HG02759 (cell line): ENCODE measurements around the gene GNB5.
A peak's percentile ranks its signal among the peaks of the same experiment; 100 is the strongest.
"Not testable (repeated sequence)": the region's sequence is repeated elsewhere in the genome, so short reads cannot be mapped to it uniquely, and the experiment has no call there.

Source experiments
- ATAC-seq: cut with Tn5 transposase; IDR thresholded peaks from one replicate; pipeline ENCODE4 v1.9.1; 2021; ENCODE audit warnings: mild to moderate bottlenecking, moderate library complexity; ENCODE audit not compliant: unreplicated experiment

The GNB5 gene

GRCh38 chr15:52191207-52191606 lies at the start of gene GNB5:
TSS of gene GNB5 (minus strand) at chr15:52191392. CDS start at chr15:52184676, 6,716 bp downstream.
- ATAC-seq, result no peak

- ATAC-seq, result no peak
Observed at GRCh38 chr15:52240166-52240565, 49.0 kb upstream of the GNB5 start.

- ATAC-seq, result not testable (repeated sequence)
Observed at GRCh38 chr15:52238989-52239525, 47.9 kb upstream of the GNB5 start.

GRCh38 chr15:52238149-52238548 lies 47.0 kb upstream of the GNB5 start:
- no peak for ATAC-seq

GRCh38 chr15:52236013-52236412 lies 44.8 kb upstream of the GNB5 start:
- no peak for ATAC-seq

DNA sequence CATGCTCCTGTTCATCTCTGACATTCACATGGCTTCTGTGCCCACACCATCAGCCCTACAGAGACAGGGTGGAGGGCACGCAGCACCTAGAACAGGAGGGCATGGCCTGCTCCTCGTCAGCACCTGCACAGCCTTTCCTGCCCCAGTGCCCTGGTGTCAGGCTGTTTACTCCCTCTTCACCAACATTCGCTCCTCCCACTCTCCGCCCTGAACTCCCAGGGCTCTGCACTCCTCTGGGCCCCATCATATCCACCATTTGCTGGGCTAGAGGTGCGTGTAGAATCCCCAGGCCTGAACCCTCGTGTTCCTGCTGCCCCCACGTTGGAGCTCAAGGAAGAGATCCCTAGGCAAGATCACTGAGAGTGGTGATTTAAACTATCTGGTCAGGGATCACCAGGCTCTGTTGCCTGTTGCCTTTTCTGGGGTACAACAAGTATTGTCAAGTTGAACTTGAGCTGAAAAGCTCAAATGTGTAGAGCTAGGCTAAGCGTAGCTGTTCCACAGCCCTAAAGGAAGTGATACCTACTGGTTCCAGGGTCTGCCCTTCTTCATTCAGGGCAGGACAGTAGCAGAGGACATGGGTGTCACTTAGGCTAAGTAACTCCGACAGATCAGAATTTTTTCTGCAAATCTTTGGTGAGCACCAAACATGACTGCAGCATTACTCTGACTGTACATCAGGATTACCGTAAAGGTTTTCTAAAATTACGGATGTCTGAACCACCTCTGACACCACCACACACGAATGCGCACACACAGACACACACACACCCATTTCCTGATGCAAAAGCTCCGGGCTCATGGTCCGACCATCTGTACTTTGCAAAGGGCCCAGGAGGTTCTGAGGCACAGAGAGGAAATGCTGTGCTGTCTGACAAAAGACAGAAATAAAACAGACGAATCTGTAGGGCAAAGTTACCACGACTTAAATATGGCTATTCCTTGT lies 43.7 kb upstream of the GNB5 start:
- peak; percentile 37 for ATAC-seq

DNA sequence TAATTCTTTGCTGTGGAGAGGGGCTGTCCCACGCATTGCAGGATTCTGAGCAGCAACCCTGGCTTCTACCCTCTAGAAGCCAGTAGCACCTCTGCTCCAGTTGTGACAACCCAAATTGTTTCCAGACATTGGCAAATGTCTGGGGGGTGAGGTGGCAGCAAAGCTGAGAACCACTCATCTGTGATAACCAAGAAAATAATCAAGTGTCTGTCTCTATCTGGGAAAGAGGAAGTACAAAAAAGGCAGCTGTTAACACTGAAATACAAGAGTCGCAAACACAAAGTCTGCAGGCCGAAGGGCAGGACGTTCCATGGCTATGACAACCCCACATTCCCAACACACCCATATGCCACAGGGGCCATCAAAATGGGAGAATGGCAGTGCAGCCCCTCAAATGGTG lies 42.2 kb upstream of the GNB5 start:
- ATAC-seq, result peak; percentile 42

DNA sequence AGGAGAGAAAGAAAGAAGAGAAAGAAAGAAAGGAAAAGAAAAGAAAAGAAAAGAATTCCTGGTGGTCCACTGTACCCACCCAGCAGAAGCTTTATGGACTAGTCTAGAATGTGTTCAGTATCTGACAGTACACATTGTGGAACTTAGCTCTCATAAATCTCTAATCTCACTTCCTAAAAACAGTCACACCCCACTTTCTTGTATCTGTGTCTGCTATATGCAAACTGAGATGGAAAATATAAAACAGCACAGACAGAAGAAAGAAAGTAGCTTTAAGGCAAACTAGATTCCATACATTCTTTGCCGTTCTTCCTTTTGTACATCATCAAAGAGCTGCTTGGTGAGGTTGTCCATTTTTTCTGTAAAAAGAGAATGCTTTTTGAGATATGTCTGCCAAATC lies 41.1 kb upstream of the GNB5 start:
- ATAC-seq, result peak; percentile 54

- ATAC-seq, result no peak
Observed at GRCh38 chr15:52230073-52230472, 38.9 kb upstream of the GNB5 start.

DNA sequence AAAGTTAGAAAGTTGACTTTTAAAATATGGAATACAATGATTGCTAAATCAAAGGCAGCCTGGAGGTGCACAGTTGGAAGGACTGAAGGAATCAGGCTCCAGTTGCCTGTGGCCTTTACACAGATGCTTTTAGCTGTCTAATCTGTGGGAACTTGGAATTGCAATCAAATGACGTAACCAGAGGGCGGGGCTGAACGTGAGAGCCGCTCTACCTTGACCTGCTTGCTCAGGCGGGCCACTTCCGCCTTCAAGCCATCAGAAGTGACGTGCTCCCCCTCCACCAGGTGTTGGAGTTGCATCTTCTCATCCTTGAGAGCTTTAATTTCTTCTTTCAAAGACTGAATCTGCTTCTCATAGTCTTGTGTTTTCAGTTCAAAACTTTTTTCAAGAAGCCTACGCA lies 37.7 kb upstream of the GNB5 start:
- ATAC-seq, result no peak

DNA sequence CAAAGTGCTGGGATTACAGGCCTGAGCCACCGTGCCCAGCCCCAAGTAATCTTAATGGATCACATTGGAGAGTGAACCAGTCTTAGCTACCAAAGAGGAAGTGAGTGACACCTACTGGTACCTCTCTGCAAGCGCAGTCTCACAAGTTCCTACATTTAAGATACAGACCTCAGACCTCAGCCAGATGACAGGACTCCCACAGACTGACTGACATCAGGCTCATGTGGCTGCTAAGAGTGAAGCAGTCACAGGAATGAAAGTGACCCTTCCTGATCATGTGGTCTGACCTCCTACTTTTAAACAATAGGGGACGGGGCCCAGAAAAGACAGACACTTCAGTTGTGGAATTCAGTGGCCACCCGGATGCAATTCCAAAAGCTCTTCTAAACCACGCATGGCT lies 36.3 kb upstream of the GNB5 start:
- ATAC-seq, result peak; percentile 88

DNA sequence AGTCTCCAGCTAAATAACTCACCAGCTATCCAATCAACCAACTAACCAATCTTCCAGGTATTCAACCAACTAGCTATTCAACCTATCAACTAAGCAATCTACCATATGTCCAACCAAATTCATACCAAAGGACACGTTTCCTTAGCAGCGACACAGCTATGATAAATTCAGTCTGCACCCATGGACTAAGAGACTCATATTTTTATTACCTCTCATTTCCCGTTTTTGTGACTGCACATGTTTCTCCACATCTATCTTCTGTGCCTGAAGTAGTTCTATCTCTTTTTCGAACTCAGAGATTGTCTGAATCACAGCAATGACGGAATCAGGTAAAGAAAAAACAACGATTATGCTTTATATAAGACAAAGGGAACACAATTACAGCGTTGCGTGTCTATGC lies 34.0 kb upstream of the GNB5 start:
- ATAC-seq, result no peak

DNA sequence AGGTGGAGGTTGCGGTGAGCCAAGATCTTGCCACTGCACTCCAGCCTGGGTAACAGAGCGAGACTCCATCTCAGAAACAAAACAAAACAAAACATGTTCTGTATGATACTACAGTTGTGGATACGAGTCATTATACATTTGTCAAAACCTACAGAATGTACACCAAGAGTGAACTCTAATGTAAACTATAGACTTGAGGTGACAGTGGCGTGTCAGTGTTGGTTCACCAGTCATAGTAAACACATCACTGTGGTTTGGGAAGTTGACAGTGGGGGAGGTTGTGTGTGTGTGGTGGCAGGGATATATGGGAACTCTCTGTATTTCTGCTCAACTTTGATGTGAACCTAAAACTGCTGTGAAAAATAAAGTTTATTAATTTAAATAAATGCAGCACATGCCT lies 33.0 kb upstream of the GNB5 start:
- no peak for ATAC-seq

GRCh38 chr15:52221730-52222129 lies 30.5 kb upstream of the GNB5 start:
- peak; percentile 54 for ATAC-seq

DNA sequence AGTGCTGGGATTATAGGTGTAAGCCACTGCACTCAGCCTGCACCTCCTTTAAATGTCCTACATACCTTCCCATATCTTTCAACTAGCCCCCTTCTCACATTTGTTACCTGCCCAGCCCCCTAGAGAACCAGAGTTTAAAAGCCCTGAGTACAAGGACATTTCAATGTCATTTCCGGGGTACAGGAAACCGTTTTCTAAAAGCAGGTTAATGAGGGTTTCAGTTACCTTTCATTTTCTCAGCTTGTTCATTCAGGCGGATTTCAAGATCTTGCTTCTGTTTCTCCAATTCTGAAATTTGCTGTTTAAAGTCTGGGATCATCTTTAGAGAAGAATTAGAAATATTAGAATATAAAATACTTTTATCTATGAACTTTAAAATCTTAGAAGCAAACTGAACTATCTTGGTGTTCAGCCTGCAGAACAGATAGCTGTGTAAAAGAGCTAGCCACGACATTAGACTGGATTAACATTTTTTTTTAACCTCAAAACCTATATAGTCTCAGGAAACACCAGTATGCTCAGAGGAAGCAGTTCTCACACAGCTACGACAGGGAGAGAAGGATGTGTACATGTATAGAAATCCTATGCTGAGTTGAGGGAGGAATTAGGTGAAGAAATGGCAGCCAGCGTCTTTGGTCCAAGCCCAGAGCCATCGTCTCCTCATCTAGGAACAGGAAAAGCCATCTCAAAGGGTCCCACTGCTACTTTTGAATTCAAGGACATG lies 29.9 kb upstream of the GNB5 start:
- peak; percentile 39 for ATAC-seq

- no peak for ATAC-seq
Observed at GRCh38 chr15:52220251-52220650, 29.1 kb upstream of the GNB5 start.

GRCh38 chr15:52218816-52219215 lies 27.6 kb upstream of the GNB5 start:
- ATAC-seq, result no peak

GRCh38 chr15:52218371-52218770 lies 27.2 kb upstream of the GNB5 start:
- no peak for ATAC-seq

DNA sequence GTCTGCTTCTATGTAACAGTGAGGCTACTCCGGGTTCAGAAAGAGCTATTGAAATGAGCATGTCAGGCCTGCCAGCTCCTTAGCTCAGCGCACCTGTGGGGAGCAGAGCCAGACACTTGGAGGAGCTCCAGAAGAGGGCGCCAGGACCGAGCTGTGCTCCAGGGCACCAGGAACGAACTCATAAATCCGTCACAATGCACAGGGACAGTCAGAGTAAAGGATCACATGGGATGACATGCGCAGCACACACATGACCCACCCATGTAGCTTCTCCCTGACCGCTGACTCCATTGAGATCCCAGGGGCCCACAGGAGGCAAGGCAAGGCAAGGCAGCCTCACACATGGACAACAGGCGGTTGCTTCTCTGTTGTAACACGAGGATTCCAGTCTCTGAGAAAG lies 26.0 kb upstream of the GNB5 start:
- no peak for ATAC-seq

DNA sequence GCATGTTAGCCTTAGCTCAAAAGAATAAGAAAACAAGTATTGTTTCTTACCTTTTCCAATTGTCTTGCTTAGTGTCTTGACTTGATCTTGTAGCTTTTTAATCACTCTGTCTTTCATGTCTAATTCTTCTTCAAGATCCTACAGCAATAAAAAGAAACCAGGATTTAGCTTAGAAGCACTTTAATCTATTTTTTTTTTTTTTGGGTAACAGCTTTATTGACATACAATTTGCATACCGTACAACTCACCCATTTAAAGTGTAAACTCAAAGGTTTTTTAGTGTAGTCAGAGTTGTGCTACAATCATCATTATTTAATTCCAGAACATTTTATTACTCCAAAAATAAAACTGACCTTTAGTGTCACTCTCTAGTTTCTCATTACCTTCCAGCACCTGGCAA lies 23.4 kb upstream of the GNB5 start:
- ATAC-seq, result no peak

GRCh38 chr15:52213206-52213605 lies 22.0 kb upstream of the GNB5 start:
- ATAC-seq, result no peak
